DND-41 (cell line): Measurements from ENCODE around the gene INO80D.

ENCODE experiments used
- ATAC-seq: fragments of 200-7000 bp; cut with Tn5 transposase; 3 replicates; pipeline ENCODE4 v1.9.1; 2021; ENCODE audit warnings: low read depth; ENCODE audit not compliant: insufficient read depth
- DNase-seq: peaks from one replicate; pipeline ENCODE4 v3.0.0-alpha.2; 2020
- H2AFZ ChIP-seq: 2 replicates; pipeline ENCODE4 v1.6.0; 2012; ENCODE audit warnings: low read depth, low read length
- H3K27ac ChIP-seq: 2 replicates; pipeline ENCODE4 v1.5.1; 2012; ENCODE audit warnings: low read length, inconsistent platforms
- H3K27me3 ChIP-seq: fragments of 200-600 bp; sonication (generic); 2 replicates; pipeline ENCODE4 v1.6.0; 2012; ENCODE audit warnings: low read length, mild to moderate bottlenecking, inconsistent platforms; ENCODE audit not compliant: insufficient read depth, poor library complexity
- H3K36me3 ChIP-seq: 2 replicates; pipeline ENCODE4 v1.5.1; 2012; ENCODE audit warnings: low read length, inconsistent platforms; ENCODE audit not compliant: insufficient read depth
- H3K4me1 ChIP-seq: 2 replicates; pipeline ENCODE4 v1.5.1; 2012; ENCODE audit warnings: mild to moderate bottlenecking, low read length; ENCODE audit not compliant: insufficient read depth
- H3K4me2 ChIP-seq: 2 replicates; pipeline ENCODE4 v1.6.0; 2012; ENCODE audit warnings: mild to moderate bottlenecking, moderate library complexity, low read length, inconsistent platforms; ENCODE audit not compliant: insufficient read depth
- H3K4me3 ChIP-seq, 2 experiments: fragments of 200-600 bp in 1 of 2; shearing (Covaris generic) in 1 of 2; 2 replicates each; pipeline ENCODE4 v1.5.1; 2012 to 2016; ENCODE audit warnings: inconsistent platforms in 2 of 2, low read length in 2 of 2, mild to moderate bottlenecking in 2 of 2, low read depth in 1 of 2, moderate library complexity in 1 of 2
- H3K79me2 ChIP-seq: 2 replicates; pipeline ENCODE4 v1.6.0; 2012; ENCODE audit warnings: low read length, inconsistent platforms; ENCODE audit not compliant: insufficient read depth
- H3K9ac ChIP-seq: 2 replicates; pipeline ENCODE4 v1.6.0; 2012; ENCODE audit warnings: low read depth, mild to moderate bottlenecking, inconsistent platforms, low read length, moderate library complexity
- H3K9me3 ChIP-seq: 2 replicates; pipeline ENCODE4 v1.5.1; 2012; ENCODE audit warnings: low read length, moderate library complexity, mild to moderate bottlenecking, inconsistent platforms; ENCODE audit not compliant: insufficient read depth, severe bottlenecking
- H4K20me1 ChIP-seq: 2 replicates; pipeline ENCODE4 v1.6.0; 2012; ENCODE audit warnings: low read length; ENCODE audit not compliant: insufficient read depth
- EZH2 ChIP-seq: IDR thresholded peaks from 3 replicates; pipeline ENCODE4 v1.6.1; 2012; ENCODE audit warnings: borderline replicate concordance, low read depth, mild to moderate bottlenecking, moderate library complexity, low read length, inconsistent platforms; ENCODE audit not compliant: severe bottlenecking
- TF ChIP-seq, protein P1 (sequence below): IDR thresholded peaks from 2 replicates; pipeline ENCODE4 v1.5.1; 2012; ENCODE audit warnings: borderline replicate concordance, low read length, moderate library complexity, mild to moderate bottlenecking; ENCODE audit not compliant: poor library complexity, severe bottlenecking; ENCODE audit errors: extremely low read depth

INO80D gene

DNA sequence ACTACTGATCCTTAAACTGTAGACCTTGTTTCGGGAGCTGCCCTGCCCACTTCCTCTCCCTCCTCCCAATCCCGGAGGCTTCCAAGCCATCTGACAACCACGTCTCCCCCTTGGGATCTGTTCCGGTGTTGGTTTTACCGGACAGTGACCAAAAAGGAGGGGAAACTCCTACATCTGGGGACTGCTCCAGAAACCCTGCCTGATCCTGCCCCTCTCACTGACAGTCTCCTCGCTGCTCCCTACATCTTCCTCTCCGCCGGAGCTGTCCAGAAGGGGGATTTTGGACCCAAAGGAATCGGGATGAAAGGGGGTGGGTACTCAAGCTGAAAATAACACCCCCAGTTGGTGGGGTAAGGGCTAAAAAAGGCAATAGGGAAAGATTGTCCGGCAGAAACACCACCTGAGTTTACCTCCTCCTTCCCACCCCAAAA is 1.5 kb downstream of the INO80D start:
- Histone ChIP-seq H2AFZ (peak overlapping the region; percentile 99), H3K4me3 (peak overlapping the region; percentile 83 to 98), H3K27ac (peak overlapping the region; percentile 100), H3K9ac (peak overlapping the region; percentile 99), H3K4me1 (peaks cover 36% of the 10 kb centered on the region), H3K9me3 (no peaks in the 10 kb centered on the region), H3K79me2 (peaks cover 88% of the 10 kb centered on the region), H3K4me2 (peak overlapping the region; percentile 94), H3K27me3 (no peaks in the 10 kb centered on the region), H3K36me3 (0 out of 2 replicates have a peak, but pooled peaks cover 3% of the 10 kb centered on the region), H4K20me1 (peaks cover 7% of the 10 kb centered on the region; the same call in 1 of the 2 replicates)
- no peak for TF ChIP-seq EZH2
- TF ChIP-seq, protein P1, sequence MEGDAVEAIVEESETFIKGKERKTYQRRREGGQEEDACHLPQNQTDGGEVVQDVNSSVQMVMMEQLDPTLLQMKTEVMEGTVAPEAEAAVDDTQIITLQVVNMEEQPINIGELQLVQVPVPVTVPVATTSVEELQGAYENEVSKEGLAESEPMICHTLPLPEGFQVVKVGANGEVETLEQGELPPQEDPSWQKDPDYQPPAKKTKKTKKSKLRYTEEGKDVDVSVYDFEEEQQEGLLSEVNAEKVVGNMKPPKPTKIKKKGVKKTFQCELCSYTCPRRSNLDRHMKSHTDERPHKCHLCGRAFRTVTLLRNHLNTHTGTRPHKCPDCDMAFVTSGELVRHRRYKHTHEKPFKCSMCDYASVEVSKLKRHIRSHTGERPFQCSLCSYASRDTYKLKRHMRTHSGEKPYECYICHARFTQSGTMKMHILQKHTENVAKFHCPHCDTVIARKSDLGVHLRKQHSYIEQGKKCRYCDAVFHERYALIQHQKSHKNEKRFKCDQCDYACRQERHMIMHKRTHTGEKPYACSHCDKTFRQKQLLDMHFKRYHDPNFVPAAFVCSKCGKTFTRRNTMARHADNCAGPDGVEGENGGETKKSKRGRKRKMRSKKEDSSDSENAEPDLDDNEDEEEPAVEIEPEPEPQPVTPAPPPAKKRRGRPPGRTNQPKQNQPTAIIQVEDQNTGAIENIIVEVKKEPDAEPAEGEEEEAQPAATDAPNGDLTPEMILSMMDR = no peak
- DNase-seq (peak; percentile 37), ATAC-seq (peak; percentile 31)

DNA sequence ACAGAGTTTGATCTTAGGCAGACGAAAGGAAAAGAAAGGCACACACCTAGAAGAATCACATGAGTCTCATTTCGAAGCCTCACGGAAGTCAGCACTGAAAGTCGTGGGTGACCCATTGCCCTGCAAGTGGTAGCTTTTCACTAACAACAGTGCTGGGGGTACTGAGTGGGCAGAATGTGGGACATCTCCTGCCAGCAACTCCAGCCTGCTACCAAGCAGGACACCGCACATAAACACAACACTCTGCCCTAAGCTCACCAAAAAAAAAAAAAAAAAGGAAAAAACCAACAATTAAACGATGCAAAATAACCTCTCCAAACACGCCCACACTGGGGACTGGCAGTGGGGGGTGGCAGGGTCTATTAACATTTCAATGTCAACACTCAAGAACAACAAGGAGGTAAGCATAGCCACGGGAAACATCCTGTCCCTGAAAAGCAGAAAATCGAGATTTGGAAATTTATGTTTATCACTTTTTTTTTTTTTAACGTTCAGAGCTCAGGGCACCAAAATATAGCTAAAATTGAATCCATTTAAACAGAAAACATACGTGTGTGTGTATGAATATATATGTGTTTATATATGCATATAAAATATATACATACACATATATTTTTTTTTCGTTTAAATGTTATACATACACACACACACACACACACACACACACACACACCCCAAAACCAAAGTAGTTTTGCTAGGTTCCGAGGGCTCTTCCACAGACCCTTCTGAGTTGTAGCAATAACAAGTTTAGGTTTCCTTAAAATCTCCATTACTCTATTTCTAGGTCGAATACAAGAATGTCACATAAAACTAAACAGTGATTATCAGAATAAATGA is 2.2 kb downstream of the INO80D start:
- DNase-seq = peak; percentile 12
- peaks cover 92% of the 10 kb centered on the region for H3K79me2 ChIP-seq
- H3K4me1 ChIP-seq = peaks cover 36% of the 10 kb centered on the region
- ATAC-seq = 0 out of 3 replicates have a peak, but pooled peaks have one; percentile 0
- 0 out of 2 replicates have a peak, but pooled peaks cover 3% of the 10 kb centered on the region for H3K36me3 ChIP-seq
- H3K9ac ChIP-seq = peak overlapping the region; percentile 99
- TF ChIP-seq EZH2 = no peak
- TF ChIP-seq, protein P1 = no peak
- H2AFZ ChIP-seq = peak overlapping the region; percentile 99
- no peaks in the 10 kb centered on the region for H3K9me3 ChIP-seq
- peak overlapping the region; percentile 100 for H3K27ac ChIP-seq
- H4K20me1 ChIP-seq = peaks cover 12% of the 10 kb centered on the region; the same call in 1 of the 2 replicates
- peak overlapping the region; percentile 94 for H3K4me2 ChIP-seq
- H3K27me3 ChIP-seq = no peaks in the 10 kb centered on the region
- peak overlapping the region; percentile 83 to 98 for H3K4me3 ChIP-seq

DNA sequence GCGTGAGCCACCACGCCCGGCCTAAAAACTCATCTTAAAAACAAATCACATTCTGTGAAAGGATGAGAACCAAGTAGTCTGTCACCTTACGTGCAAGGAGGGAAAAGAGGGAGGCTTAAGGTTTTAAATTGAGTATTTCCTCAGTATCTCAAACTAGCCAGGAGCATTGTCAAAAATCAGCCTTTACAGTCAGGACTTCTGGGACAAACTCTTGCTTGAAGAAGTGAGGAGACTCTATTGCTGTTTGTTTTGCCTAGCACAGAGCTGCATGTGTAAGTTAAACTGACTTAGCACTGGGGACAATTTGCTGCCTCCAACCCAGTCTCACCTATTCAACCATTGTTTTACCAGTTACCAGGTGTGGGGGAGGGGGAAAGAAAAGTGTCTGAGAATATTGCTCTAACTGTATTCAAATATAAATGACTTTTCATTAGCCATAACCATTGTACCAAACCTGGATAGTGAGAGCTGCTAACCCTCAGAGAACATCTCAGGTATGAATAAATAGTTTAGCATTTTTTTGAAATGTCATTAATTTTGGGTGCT is 3.6 kb downstream of the INO80D start:
- no peak overlapping the region for H3K9ac ChIP-seq

More for the DNA sequence above, 3.6 kb downstream of the INO80D start:
- H3K27me3 ChIP-seq = no peaks in the 10 kb centered on the region
- H3K36me3 ChIP-seq = 0 out of 2 replicates have a peak, but pooled peaks cover 3% of the 10 kb centered on the region
- TF ChIP-seq, protein P1 = no peak
- no peak for TF ChIP-seq EZH2
- H2AFZ ChIP-seq = no peak overlapping the region
- no peaks in the 10 kb centered on the region for H3K9me3 ChIP-seq
- H4K20me1 ChIP-seq = peaks cover 12% of the 10 kb centered on the region; the same call in 1 of the 2 replicates
- H3K4me2 ChIP-seq = no peak overlapping the region
- peaks cover 93% of the 10 kb centered on the region for H3K79me2 ChIP-seq
- no peak overlapping the region for H3K4me3 ChIP-seq
- no peak for ATAC-seq
- H3K4me1 ChIP-seq = peaks cover 26% of the 10 kb centered on the region
- no peak for DNase-seq
- H3K27ac ChIP-seq = no peak overlapping the region
